HG02798 (cell line): ENCODE results near the gene SIK2.

ENCODE experiments used
- ATAC-seq: cut with Tn5 transposase; IDR thresholded peaks from one replicate; pipeline ENCODE4 v1.9.1; 2021; ENCODE audit warnings: mild to moderate bottlenecking; ENCODE audit not compliant: unreplicated experiment, poor library complexity

The SIK2 gene

DNA sequence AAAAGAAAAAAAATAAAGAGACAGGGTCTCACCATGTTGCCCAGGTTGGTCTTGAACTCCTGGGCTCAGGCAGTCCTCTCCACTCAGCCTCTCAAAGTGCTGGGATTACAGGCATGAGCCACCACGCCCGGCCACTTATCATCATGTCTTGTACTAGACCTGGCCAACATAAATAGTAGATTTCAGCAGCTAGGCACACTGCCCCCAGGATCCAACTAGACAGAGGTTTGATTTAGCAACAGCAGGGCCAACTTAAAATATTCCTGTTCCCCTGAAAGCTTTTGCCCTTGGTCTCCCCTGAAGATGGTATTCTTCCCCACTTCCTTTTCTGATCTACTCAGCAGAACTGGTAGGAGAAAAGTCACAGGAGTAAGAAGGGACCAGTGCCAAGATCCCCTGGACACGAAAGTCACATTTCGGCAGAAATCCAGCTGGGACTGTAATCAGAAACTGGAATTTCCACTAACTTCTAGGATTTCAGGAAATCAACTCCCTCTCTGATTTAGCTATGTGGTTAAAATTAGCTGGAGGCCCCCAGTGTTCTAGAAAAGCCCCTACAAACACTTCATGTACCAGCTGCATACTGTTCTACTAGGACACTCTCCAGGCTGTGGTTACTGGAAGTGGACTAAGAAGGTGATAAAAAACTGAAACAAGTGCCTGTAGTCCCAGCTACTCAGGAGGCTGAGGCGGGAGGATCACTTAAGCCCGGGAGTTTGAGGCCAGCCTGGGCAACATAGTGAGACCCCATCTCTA is 172.9 kb downstream of the SIK2 start:
- ATAC-seq: no peak

DNA sequence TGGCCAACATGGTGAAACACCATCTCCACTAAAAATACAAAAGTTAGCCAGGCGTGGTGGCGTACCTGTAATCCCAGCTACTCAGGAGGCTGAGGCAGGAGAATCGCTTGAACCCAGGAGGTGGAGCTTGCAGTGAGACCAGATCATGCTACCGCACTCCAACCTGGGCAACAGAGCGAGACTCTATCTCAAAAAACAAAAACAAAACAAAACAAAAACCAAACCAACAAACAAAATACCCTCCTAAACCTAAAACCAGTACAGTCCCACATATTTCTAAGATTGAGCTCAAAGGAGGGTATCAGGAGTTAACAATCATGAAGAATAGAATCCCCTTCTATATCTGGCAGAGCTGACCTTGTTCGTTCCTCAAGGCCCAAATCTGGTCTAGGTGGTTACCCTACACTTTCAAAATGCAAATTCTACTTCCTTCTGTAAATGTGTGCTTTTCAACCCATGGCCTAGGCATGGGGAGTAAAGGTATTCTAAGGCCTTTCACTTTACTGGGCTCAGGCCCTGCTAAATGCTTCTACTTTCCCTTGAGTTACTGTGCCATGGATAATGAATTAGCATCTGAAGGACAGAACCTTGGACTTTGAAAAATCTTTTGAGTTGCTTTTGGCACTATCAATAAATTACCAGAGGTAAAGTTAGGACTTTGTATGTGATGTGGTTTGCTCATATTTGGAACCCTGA is 174.3 kb downstream of the SIK2 start:
- ATAC-seq: peak; percentile 96

DNA sequence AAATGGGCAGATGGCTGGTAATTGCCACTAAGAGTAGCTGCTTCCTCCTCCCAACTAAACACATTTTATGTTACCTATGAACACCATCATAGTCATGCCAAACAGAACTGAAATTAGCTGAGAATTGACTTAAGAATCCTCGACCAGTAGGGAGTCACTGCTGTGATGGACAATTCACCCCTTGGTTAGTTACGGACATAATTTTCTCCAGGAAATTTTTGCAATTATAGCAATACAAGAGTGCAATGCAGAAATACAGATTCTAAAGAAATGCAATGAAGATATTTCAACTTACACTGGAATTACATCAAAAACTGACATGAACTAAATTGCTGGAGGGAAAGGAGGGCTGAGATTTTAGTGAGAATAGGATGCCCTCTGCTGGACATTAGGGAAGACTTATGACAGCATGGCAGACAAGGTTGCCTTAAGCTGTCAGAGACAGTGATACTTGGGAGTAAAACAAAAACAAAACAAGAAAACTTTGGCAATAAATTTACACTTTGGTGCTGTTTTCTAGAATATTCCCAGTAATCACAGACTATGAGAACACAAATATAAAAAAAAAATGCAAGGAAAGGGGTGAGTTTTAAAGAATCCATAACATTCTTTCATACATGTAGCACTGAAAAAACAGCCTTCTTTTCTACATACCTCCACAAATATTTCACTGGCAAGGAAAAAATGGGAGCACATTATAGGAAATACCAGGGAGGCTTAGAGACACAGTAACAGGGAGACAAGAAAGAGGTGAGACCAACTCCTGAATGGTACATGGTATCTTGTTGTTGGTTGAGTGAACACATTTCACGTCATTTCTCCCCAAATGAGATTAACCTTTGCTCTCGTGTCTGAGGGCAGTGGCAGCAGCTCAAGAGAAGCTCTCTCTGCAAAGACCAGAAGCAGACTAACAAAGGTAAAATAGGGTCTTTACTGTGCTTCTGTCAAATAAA is 175.1 kb downstream of the SIK2 start:
- ATAC-seq: peak; percentile 68

DNA sequence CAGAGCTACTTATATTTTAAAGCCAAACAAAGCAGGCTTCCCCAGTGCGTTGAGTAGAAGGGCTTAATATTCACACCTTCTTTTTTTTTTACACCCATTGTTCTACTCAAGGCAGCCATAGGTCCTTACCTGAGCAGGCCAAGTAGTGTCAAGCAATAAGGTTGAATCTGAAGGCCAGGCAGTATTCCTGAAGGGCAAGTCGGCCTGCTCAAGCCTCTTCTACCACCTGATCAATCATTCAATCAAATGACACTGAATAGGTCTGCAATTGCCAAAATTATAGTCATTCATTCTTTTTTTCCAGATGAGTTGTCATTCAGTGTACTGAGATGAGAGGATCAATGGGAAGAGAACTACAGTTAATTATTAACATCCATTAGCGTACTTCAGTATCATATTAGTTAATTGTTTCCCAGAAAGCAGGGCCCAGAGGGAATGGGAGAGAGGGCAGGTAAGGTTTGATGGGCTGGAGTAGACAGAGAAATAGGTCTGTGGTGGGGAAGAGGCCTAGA is 175.9 kb downstream of the SIK2 start:
- ATAC-seq: no peak

DNA sequence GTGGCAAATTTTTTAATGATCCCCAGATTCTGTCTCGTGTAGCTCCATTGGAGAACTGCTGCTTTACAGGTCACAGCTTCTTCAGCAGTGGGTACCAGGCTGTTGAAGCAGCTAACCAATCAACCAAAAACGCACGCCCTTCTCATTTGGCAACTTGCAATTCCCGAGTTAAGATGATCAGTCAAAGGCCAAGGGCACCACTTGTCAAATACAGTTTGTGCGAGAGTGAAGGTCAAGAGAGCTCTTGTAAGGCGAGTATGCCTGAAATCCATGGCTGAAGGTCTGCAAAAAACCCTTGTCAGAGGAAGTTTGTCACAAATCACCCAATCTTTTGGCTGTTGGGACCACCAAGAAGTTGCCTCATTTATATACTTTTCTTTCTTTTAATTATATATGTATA is 176.9 kb downstream of the SIK2 start:
- no peak for ATAC-seq
